CD4-positive, alpha-beta T cell (primary cell): ENCODE data around the gene INPP5A. TPM values are rescaled to one million over a fixed set of nuclear protein-coding genes. Genes with fewer than 3 reads are reported as not detected.

Experiments
- ATAC-seq: fragments of 200-7000 bp; cut with Tn5 transposase; one replicate; pipeline ENCODE4 v1.10.0; 2022; ENCODE audit warnings: mild to moderate bottlenecking; ENCODE audit not compliant: poor library complexity
- CTCF ChIA-PET: fragments of 350-600 bp; sonication (Branson Sonifier 250); formaldehyde crosslinking; loops from one replicate; lab custom pipeline; 2021; ENCODE audit warnings: antibody characterized with exemption, inconsistent platforms; lab: Charles Lee
- POLR2A ChIA-PET: fragments of 350-600 bp; sonication (Branson Sonifier 250); formaldehyde crosslinking; loops from one replicate; lab custom pipeline; 2021; ENCODE audit warnings: antibody characterized with exemption, inconsistent platforms; lab: Charles Lee
- DNase-seq, 14 experiments: peaks; one replicate each; pipeline ENCODE4 v3.0.0-alpha.2; 2013 to 2020; ENCODE audit warnings: mixed read lengths in 2 of 14
- H3K27ac ChIP-seq, 2 donors: one replicate each; pipeline versions ENCODE4 v1.5.1 to v1.7.0; 2013; ENCODE audit warnings: low read length in 2 of 2, low read depth in 1 of 2, mild to moderate bottlenecking in 1 of 2
- H3K27me3 ChIP-seq, 2 experiments: 1 replicate in 1 of 2; 2 replicates in 1 of 2; pipeline versions ENCODE4 v1.6.1 to v1.7.0; 2013; ENCODE audit warnings: low read length in 2 of 2, control low read depth in 1 of 2, mild to moderate bottlenecking in 1 of 2, moderate library complexity in 1 of 2; ENCODE audit not compliant: insufficient read depth in 2 of 2, control insufficient read depth in 1 of 2
- H3K36me3 ChIP-seq: one replicate; pipeline ENCODE4 v1.6.1; 2013; ENCODE audit warnings: low read length, control low read depth; ENCODE audit not compliant: insufficient read depth
- H3K4me1 ChIP-seq: one replicate; pipeline ENCODE4 v1.6.1; 2013; ENCODE audit warnings: low read length, control low read depth; ENCODE audit not compliant: insufficient read depth
- H3K4me3 ChIP-seq: one replicate; pipeline ENCODE4 v1.5.1; 2013; ENCODE audit warnings: mild to moderate bottlenecking, low read length, moderate library complexity
- H3K9me3 ChIP-seq, 2 experiments: 1 replicate in 1 of 2; 2 replicates in 1 of 2; pipeline versions ENCODE4 v1.6.1 to v1.7.0; 2013; ENCODE audit warnings: low read length in 2 of 2, mild to moderate bottlenecking in 2 of 2, control low read depth in 1 of 2, moderate library complexity in 1 of 2; ENCODE audit not compliant: control insufficient read depth in 1 of 2, insufficient read depth in 1 of 2
- H3K27ac Mint-ChIP-seq: one replicate; pipeline ENCODE4 v1.8.0; 2020; ENCODE audit warnings: mixed read lengths
- H3K27me3 Mint-ChIP-seq: one replicate; pipeline ENCODE4 v1.8.0; 2021; ENCODE audit warnings: mixed read lengths
- H3K36me3 Mint-ChIP-seq: one replicate; pipeline ENCODE4 v1.8.0; 2021; ENCODE audit warnings: low read depth, mixed read lengths
- H3K4me1 Mint-ChIP-seq: one replicate; pipeline ENCODE4 v1.8.0; 2021; ENCODE audit warnings: low read depth, mixed read lengths
- H3K4me3 Mint-ChIP-seq: one replicate; pipeline ENCODE4 v1.8.0; 2020; ENCODE audit warnings: mild to moderate bottlenecking, mixed read lengths
- H3K9me3 Mint-ChIP-seq: one replicate; pipeline ENCODE4 v1.8.0; 2020; ENCODE audit warnings: mixed read lengths
- CTCF ChIP-seq: fragments of 200-600 bp; IDR thresholded peaks from one replicate; pipeline ENCODE4 v1.8.0; 2022; ENCODE audit warnings: antibody characterized with exemption, mild to moderate bottlenecking
- intact Hi-C, 2 experiments: fragments of 100-400 bp; cut with DNase I in 1 of 2; cut with micrococcal nuclease in 1 of 2; formaldehyde crosslinking; loops; one replicate each; pipeline versions ENCODE4 v1.15.1 to v1.9.0; 2023 to 2025; cut with DNase I, micrococcal nuclease
- polyA plus RNA-seq, 2 donors: library from polyadenylated mRNA; unstranded; fragments of 120-200 nt; gene quantifications; one replicate each; pipeline ENCODE4 v1.2.1, GENCODE V29; 2013
- total RNA-seq, 174 experiments: library from RNA in 2 of 174; stranded (reverse) in 2 of 174; gene quantifications; one replicate each; pipeline ENCODE4 v1.2.3 and lab custom pipeline; 2021 to 2026

The INPP5A gene
- total RNA-seq (10 to 100 TPM; 22.0 to 24.8 TPM), total RNA-seq (lab: John Stamatoyannopoulos, UW) (5.8 to 66.4 (median 23.1) reads per million in 172 experiments)
- 6.8 TPM for polyA plus RNA-seq (2013, experiment 1 of 2)
- polyA plus RNA-seq (2013, experiment 2 of 2) = 10.8 TPM

- Histone ChIP-seq H3K27ac (peak within 1 kb of the TSS; percentile 44 to 56), H3K4me3 (peak within 1 kb of the TSS; percentile 70), H3K4me1 (peaks cover 61% of the 10 kb centered on the region), H3K27me3 (no peaks in the 10 kb centered on the region), H3K36me3 (no peaks in the 10 kb centered on the region), H3K9me3 (no peaks in the 10 kb centered on the region)
- peak within 1 kb of the TSS; percentile 85 for H3K27ac Mint-ChIP-seq
- TF ChIP-seq CTCF = no peak
- no peaks in the 10 kb centered on the region for H3K27me3 Mint-ChIP-seq
- peaks cover 51% of the 10 kb centered on the region for H3K4me1 Mint-ChIP-seq
- no peak for ATAC-seq
- DNase-seq = no peak
- intact Hi-C loops = loop anchor here (2.0 to 10.0 kb wide), 12 partner anchors 13 to 840 kb away; partner anchors contain the start of genes LRRC27 (in 2 of the 2), PWWP2B (in 2 of the 2), BNIP3 (in 1 of the 2) and PAOX (in 1 of the 2)
- peak within 1 kb of the TSS; percentile 92 for H3K4me3 Mint-ChIP-seq
- H3K9me3 Mint-ChIP-seq = no peaks in the 10 kb centered on the region
- ChIA-PET POLR2A (interaction anchor here (1.2 to 1.5 kb wide), 2 partner anchors 34 to 90 kb away, joined by 3 to 4 read pairs; no protein-coding TSS in a partner anchor), CTCF (no interaction called here)
- no peaks in the 10 kb centered on the region for H3K36me3 Mint-ChIP-seq
Observed at GRCh38 chr10:132537684-132538001, at the start of gene INPP5A. INPP5A (plus strand) TSS chr10:132537787; CDS start chr10:132538097, 310 bp downstream.

GRCh38 chr10:132488231-132488821 is 49.3 kb upstream of the INPP5A start:
- Mint-ChIP-seq H3K27me3 (no peaks in the 10 kb centered on the region), H3K36me3 (no peaks in the 10 kb centered on the region), H3K27ac (no peak overlapping the region), H3K4me3 (no peak overlapping the region), H3K9me3 (no peaks in the 10 kb centered on the region), H3K4me1 (no peaks in the 10 kb centered on the region)
- intact Hi-C loops = no loop called here
- ChIA-PET CTCF (no interaction called here), POLR2A (no interaction called here)
- no peak for ATAC-seq
- H3K27me3 ChIP-seq = no peaks in the 10 kb centered on the region
- peaks cover 0 to 29% of the 10 kb centered on the region in 2 experiments for H3K9me3 ChIP-seq
- no peak for TF ChIP-seq CTCF
- H3K4me1 ChIP-seq = no peaks in the 10 kb centered on the region
- no peak overlapping the region for H3K4me3 ChIP-seq
- no peaks in the 10 kb centered on the region for H3K36me3 ChIP-seq
- H3K27ac ChIP-seq = no peak overlapping the region
- DNase-seq = no peak

GRCh38 chr10:132489053-132489703 is 48.4 kb upstream of the INPP5A start:
- no peak overlapping the region for H3K27ac Mint-ChIP-seq
- no peak for TF ChIP-seq CTCF
- no peak for DNase-seq

More at GRCh38 chr10:132489053-132489703, 48.4 kb upstream of the INPP5A start:
- no peak overlapping the region for H3K4me3 ChIP-seq
- H3K4me1 Mint-ChIP-seq = no peaks in the 10 kb centered on the region
- no peak overlapping the region for H3K4me3 Mint-ChIP-seq
- intact Hi-C loops = no loop called here
- H3K4me1 ChIP-seq = no peaks in the 10 kb centered on the region
- H3K27me3 Mint-ChIP-seq = no peaks in the 10 kb centered on the region
- no peak for ATAC-seq
- H3K36me3 Mint-ChIP-seq = no peaks in the 10 kb centered on the region
- ChIA-PET POLR2A (no interaction called here), CTCF (no interaction called here)
- no peaks in the 10 kb centered on the region for H3K36me3 ChIP-seq
- H3K9me3 ChIP-seq = peaks cover 0 to 30% of the 10 kb centered on the region in 2 experiments
- no peaks in the 10 kb centered on the region for H3K9me3 Mint-ChIP-seq
- H3K27me3 ChIP-seq = no peaks in the 10 kb centered on the region
- no peak overlapping the region for H3K27ac ChIP-seq
